Measurements from ENCODE around the gene SARDH. TPM values are rescaled to one million over a fixed set of nuclear protein-coding genes. Genes with fewer than 3 reads are reported as not detected.
A peak's percentile ranks its signal among the peaks of the same experiment; 100 is the strongest.

SARDH gene
- total RNA-seq, 1 experiment from 2014 or later = 5.3 TPM

- no peak for TF ChIP-seq CTCF (conservative IDR thresholded peaks at IDR 0.05)
- H3K4ac ChIP-seq (ENCODE audit: low read depth, low read length) = no peak overlapping the region
- H2BK20ac ChIP-seq (ENCODE audit: low read depth, low read length, poor library complexity, severe bottlenecking) = no peak overlapping the region
- no peak overlapping the region for H2AFZ ChIP-seq (ENCODE audit: low read length)
- no peaks in the 10 kb centered on the region for H4K20me1 ChIP-seq (ENCODE audit: control insufficient read depth, insufficient read depth, insufficient read length)
- no peaks in the 10 kb centered on the region for H3K79me1 ChIP-seq (ENCODE audit: insufficient read depth, low read depth, low read length, poor library complexity, severe bottlenecking)
- no peak overlapping the region for H3K9ac ChIP-seq (ENCODE audit: extremely low read depth, insufficient read length, low read length)
- no peak overlapping the region for H2BK15ac ChIP-seq (ENCODE audit: low read depth, low read length)
- H2AK5ac ChIP-seq (ENCODE audit: insufficient read length, low read length) = no peak overlapping the region
- Mint-ChIP-seq H3K9me3 (peaks cover 22 to 27% of the 10 kb centered on the region in 2 experiments), H3K4me3 (no peak overlapping the region), H3K36me3 (ENCODE audit: insufficient read depth in 1 of 3, low read depth in 3 of 3) (peaks cover 8 to 20% (median 14%) of the 10 kb centered on the region in 3 experiments; a peak in 6 of 7 replicates), H3K27me3 (ENCODE audit: low read depth) (peaks cover 44% of the 10 kb centered on the region), H3K27ac (no peak overlapping the region), H3K4me1 (peaks cover 10 to 13% of the 10 kb centered on the region in 2 experiments)
- no peak overlapping the region for H2BK5ac ChIP-seq (ENCODE audit: insufficient read length, low read length)
- H3K27me3 ChIP-seq (ENCODE audit: insufficient read depth, low read length) = no peaks in the 10 kb centered on the region
- no peak overlapping the region for H3K56ac ChIP-seq (ENCODE audit: insufficient read length, low read depth, low read length)
- H3K23me2 ChIP-seq (ENCODE audit: insufficient read length, low read depth, low read length, poor library complexity, severe bottlenecking) = no peaks in the 10 kb centered on the region
- H4K8ac ChIP-seq (replicated peaks; ENCODE audit: insufficient read length, low read depth, low read length) = no peak overlapping the region
- H3K9me3 ChIP-seq (ENCODE audit: control insufficient read depth, low read depth, low read length) = no peaks in the 10 kb centered on the region
- H3K4me1 ChIP-seq (ENCODE audit: insufficient read depth, low read length) = no peaks in the 10 kb centered on the region
- no peak overlapping the region for H3T11ph ChIP-seq (ENCODE audit: low read length)
- no peak overlapping the region for H2BK12ac ChIP-seq (ENCODE audit: insufficient read length, low read depth, low read length)
- no peak overlapping the region for H3K14ac ChIP-seq (ENCODE audit: insufficient read depth, low read length)
- no peak overlapping the region for H2BK120ac ChIP-seq (ENCODE audit: low read depth, low read length, poor library complexity, severe bottlenecking)
- no peak overlapping the region for H3K4me2 ChIP-seq (ENCODE audit: insufficient read depth, insufficient read length, low read length)
- H4K5ac ChIP-seq (ENCODE audit: insufficient read length, low read depth, low read length) = no peak overlapping the region
- H3K79me2 ChIP-seq (ENCODE audit: insufficient read depth, low read length) = no peaks in the 10 kb centered on the region
- H3K27ac ChIP-seq (ENCODE audit: insufficient read length, low read depth, low read length) = no peak overlapping the region
- H3K18ac ChIP-seq (ENCODE audit: insufficient read length, low read depth, low read length) = no peak overlapping the region
- H4K91ac ChIP-seq (ENCODE audit: insufficient read length, low read depth, low read length) = no peak overlapping the region
- peak; percentile 4 for DNase-seq
- H3K23ac ChIP-seq (ENCODE audit: insufficient read length, low read depth, low read length) = no peak overlapping the region
- 100% methylated on average over 1 of the region's 9 CpGs for WGBS (ENCODE audit: extremely low coverage, insufficient read length, low lambda C conversion rate)
These were observed 16.6 kb upstream of the SARDH start for GRCh38 chr9:133754688-133755227.

Measured in H9 (cell line).